Neural progenitor cell (in vitro differentiated cells): ENCODE measurements around the gene ASCC2.

Experiments
- EZH2 ChIP-seq: fragments of 200-600 bp; sonication (generic); IDR thresholded peaks from 2 replicates; pipeline ENCODE4 v1.6.1; 2017; ENCODE audit warnings: antibody characterized with exemption, mild to moderate bottlenecking, moderate library complexity
- TF ChIP-seq, protein P1 (sequence below): fragments of 200-600 bp; sonication (generic); IDR thresholded peaks from 2 replicates; pipeline ENCODE4 v1.5.1; 2017; ENCODE audit warnings: antibody characterized with exemption, mild to moderate bottlenecking

- TF ChIP-seq, protein P1, sequence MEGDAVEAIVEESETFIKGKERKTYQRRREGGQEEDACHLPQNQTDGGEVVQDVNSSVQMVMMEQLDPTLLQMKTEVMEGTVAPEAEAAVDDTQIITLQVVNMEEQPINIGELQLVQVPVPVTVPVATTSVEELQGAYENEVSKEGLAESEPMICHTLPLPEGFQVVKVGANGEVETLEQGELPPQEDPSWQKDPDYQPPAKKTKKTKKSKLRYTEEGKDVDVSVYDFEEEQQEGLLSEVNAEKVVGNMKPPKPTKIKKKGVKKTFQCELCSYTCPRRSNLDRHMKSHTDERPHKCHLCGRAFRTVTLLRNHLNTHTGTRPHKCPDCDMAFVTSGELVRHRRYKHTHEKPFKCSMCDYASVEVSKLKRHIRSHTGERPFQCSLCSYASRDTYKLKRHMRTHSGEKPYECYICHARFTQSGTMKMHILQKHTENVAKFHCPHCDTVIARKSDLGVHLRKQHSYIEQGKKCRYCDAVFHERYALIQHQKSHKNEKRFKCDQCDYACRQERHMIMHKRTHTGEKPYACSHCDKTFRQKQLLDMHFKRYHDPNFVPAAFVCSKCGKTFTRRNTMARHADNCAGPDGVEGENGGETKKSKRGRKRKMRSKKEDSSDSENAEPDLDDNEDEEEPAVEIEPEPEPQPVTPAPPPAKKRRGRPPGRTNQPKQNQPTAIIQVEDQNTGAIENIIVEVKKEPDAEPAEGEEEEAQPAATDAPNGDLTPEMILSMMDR: no peak
- TF ChIP-seq EZH2: no peak
These were observed 504 bp upstream of the ASCC2 start for GRCh38 chr22:29838599-29838956.
